GM21786 (cell line): ENCODE data around the gene SH3RF3.

Experiments
- ATAC-seq: cut with Tn5 transposase; IDR thresholded peaks from one replicate; pipeline ENCODE4 v1.9.1; 2021; ENCODE audit not compliant: unreplicated experiment

Gene SH3RF3

GRCh38 chr2:109199790-109200189 lies 70.8 kb downstream of the SH3RF3 start:
- ATAC-seq: no peak

- ATAC-seq: no peak
Observed at GRCh38 chr2:109200616-109201464, 71.8 kb downstream of the SH3RF3 start.

- no peak for ATAC-seq
Observed at GRCh38 chr2:109201465-109202327, 72.7 kb downstream of the SH3RF3 start.

GRCh38 chr2:109202486-109202885 lies 73.5 kb downstream of the SH3RF3 start:
- no peak for ATAC-seq

GRCh38 chr2:109203246-109204011 lies 74.4 kb downstream of the SH3RF3 start:
- ATAC-seq: no peak

- ATAC-seq: no peak
Observed at GRCh38 chr2:109204412-109204811, 75.4 kb downstream of the SH3RF3 start.

GRCh38 chr2:109205447-109205846 lies 76.4 kb downstream of the SH3RF3 start:
- no peak for ATAC-seq

GRCh38 chr2:109206569-109207146 lies 77.7 kb downstream of the SH3RF3 start:
- no peak for ATAC-seq

GRCh38 chr2:109207176-109207575 lies 78.2 kb downstream of the SH3RF3 start:
- no peak for ATAC-seq

GRCh38 chr2:109208071-109208950 lies 79.3 kb downstream of the SH3RF3 start:
- ATAC-seq: no peak

- no peak for ATAC-seq
Observed at GRCh38 chr2:109208951-109209335, 79.9 kb downstream of the SH3RF3 start.

- ATAC-seq: no peak
Observed at GRCh38 chr2:109209412-109209811, 80.4 kb downstream of the SH3RF3 start.

GRCh38 chr2:109209941-109210340 lies 80.9 kb downstream of the SH3RF3 start:
- ATAC-seq: no peak

GRCh38 chr2:109210431-109211200 lies 81.6 kb downstream of the SH3RF3 start:
- ATAC-seq: no peak

- no peak for ATAC-seq
Observed at GRCh38 chr2:109211315-109211714, 82.3 kb downstream of the SH3RF3 start.

GRCh38 chr2:109212836-109213563 lies 84.0 kb downstream of the SH3RF3 start:
- ATAC-seq: no peak

- peak; percentile 59 for ATAC-seq
Observed at GRCh38 chr2:109213646-109214433, 84.8 kb downstream of the SH3RF3 start.
